K562 (cell line): ENCODE data around the gene SPRED2. TPM values are rescaled to one million over a fixed set of nuclear protein-coding genes. Genes with fewer than 3 reads are reported as not detected.
A peak's percentile ranks its signal among the peaks of the same experiment; 100 is the strongest.

Experiments used
- ATF1 ChIP-seq, 2 experiments: fragments of 450-650 bp in 1 of 2; IDR thresholded peaks; 2 replicates each; pipeline ENCODE4 v1.6.1; 2016; ENCODE audit warnings: missing compliant biosample characterization in 1 of 2, missing genetic modification characterization in 1 of 2
- CHD2 ChIP-seq: IDR thresholded peaks from 2 replicates; pipeline ENCODE4 v1.6.1; 2011; ENCODE audit warnings: low read depth, low read length
- EGR1 ChIP-seq: fragments of 450-650 bp; conservative IDR thresholded peaks from 2 replicates; pipeline ENCODE4 v1.6.1; 2017; ENCODE audit warnings: mild to moderate bottlenecking
- ETV6 ChIP-seq, 3 experiments: fragments of 150-350 bp in 1 of 3; sonication (generic) in 1 of 3; formaldehyde crosslinking in 1 of 3; IDR thresholded peaks; 2 replicates each; pipeline versions ENCODE4 v1.6.1 to v1.8.0; 2014 to 2022; ENCODE audit warnings: borderline replicate concordance in 2 of 3, low read depth in 2 of 3, antibody characterized with exemption in 1 of 3, low read length in 1 of 3, mild to moderate bottlenecking in 1 of 3, missing genetic modification reagents in 1 of 3
- PML ChIP-seq: IDR thresholded peaks from 2 replicates; pipeline ENCODE4 v1.6.1; 2012; ENCODE audit warnings: low read length, inconsistent platforms
- SREBF1 ChIP-seq: fragments of 150-350 bp; IDR thresholded peaks from 2 replicates; pipeline ENCODE4 v1.6.1; 2014; ENCODE audit warnings: antibody characterized with exemption, low read depth, low read length, borderline replicate concordance
- WHSC1 ChIP-seq: IDR thresholded peaks from one replicate; pipeline ENCODE4 v1.6.1; 2012; ENCODE audit warnings: low read length, control low read depth, inconsistent platforms
- YY1 ChIP-seq, 3 experiments: IDR thresholded peaks; 2 replicates each; pipeline ENCODE4 v1.6.1; 2011; ENCODE audit warnings: low read length in 2 of 3, mild to moderate bottlenecking in 2 of 3, moderate library complexity in 2 of 3, borderline replicate concordance in 1 of 3, control low read depth in 1 of 3, low read depth in 1 of 3; ENCODE audit not compliant: insufficient read depth in 3 of 3, insufficient replicate concordance in 2 of 3, control insufficient read depth in 1 of 3, insufficient read length in 1 of 3; ENCODE audit errors: extremely low read depth in 1 of 3
- ZBTB40 ChIP-seq, 2 experiments: fragments of 450-650 bp in 1 of 2; sonication (generic) in 1 of 2; formaldehyde crosslinking in 1 of 2; IDR thresholded peaks; 2 replicates each; pipeline versions ENCODE4 v1.7.1 to v1.9.0; 2016 to 2022; ENCODE audit warnings: inconsistent platforms in 1 of 2, mild to moderate bottlenecking in 1 of 2, missing genetic modification reagents in 1 of 2
- ZBTB8A ChIP-seq: fragments of 450-650 bp; IDR thresholded peaks from 2 replicates; pipeline ENCODE4 v1.6.1; 2018; ENCODE audit warnings: mild to moderate bottlenecking, moderate library complexity; ENCODE audit not compliant: partially characterized antibody
- ZNF639 ChIP-seq, 2 experiments: fragments of 200-800 bp in 1 of 2; sonication (Bioruptor generic) in 1 of 2; sonication (generic) in 1 of 2; formaldehyde crosslinking in 1 of 2; IDR thresholded peaks in 1 of 2; conservative IDR thresholded peaks in 1 of 2; 2 replicates each; pipeline versions ENCODE4 v1.5.0 to v1.6.1; 2016 to 2020; ENCODE audit warnings: missing compliant biosample characterization in 1 of 2, missing genetic modification characterization in 1 of 2, missing genetic modification reagents in 1 of 2
- polyA plus RNA-seq, 8 experiments: library from polyadenylated mRNA; depleted of rRNA in 4 of 8; stranded (reverse) in 5 of 8; unstranded in 3 of 8; fragments of >200 nt; fragmentation: Nextera tagmentation in 2 of 8; fragmentation: Illumina TruSeq in 1 of 8; extraction: Ambion mirVana in 2 of 8; extraction: Trizol in 1 of 8; gene quantifications; 2 replicates each; pipeline versions ENCODE4 v1.2.1 to v1.2.3, GENCODE V29; 2011 to 2014; ENCODE audit warnings: inconsistent platforms in 1 of 8, missing spikeins in 1 of 8
- total RNA-seq, 7 experiments: library from RNA; depleted of rRNA in 6 of 7; stranded (reverse); fragments of >200 nt in 6 of 7; fragmentation: Illumina TruSeq in 2 of 7; extraction: Trizol in 2 of 7; gene quantifications; 2 replicates each; pipeline versions ENCODE4 v1.2.1 to v1.2.3, GENCODE V29; 2011 to 2021; ENCODE audit warnings: low replicate concordance in 1 of 7

Gene SPRED2
- total and polyA plus RNA-seq, 9 of the 15 experiments (the other 6 are each of a cell fraction or from before 2014, with no cell fraction given), result 4.6 to 50.8 (median 14.1) TPM

GRCh38 chr2:65377556-65378192 lies 54.7 kb downstream of the SPRED2 start (continued):
- TF ChIP-seq PML (no peak), ETV6 (IDR thresholded peaks at IDR 0.05; ENCODE audit: borderline replicate concordance in 1 of 2, low read depth in 2 of 2, low read length in 1 of 2) (no peak), ETV6 (CRISPR knock-in tag; IDR thresholded peaks at IDR 0.05; ENCODE audit: borderline replicate concordance) (no peak), ATF1 (CRISPR knock-in tag; IDR thresholded peaks at IDR 0.05) (no peak), ATF1 (tag; IDR thresholded peaks at IDR 0.05) (no peak), EGR1 (peak; percentile 67), ZNF639 (CRISPR knock-in tag; conservative IDR thresholded peaks at IDR 0.05 in 1 of 2, IDR thresholded peaks at IDR 0.05 in 1 of 2) (no peak), WHSC1 (no peak), YY1 (IDR thresholded peaks at IDR 0.05; ENCODE audit: borderline replicate concordance in 1 of 3, control insufficient read depth in 1 of 3, extremely low read depth in 1 of 3, insufficient read depth in 3 of 3, insufficient read length in 1 of 3, insufficient replicate concordance in 2 of 3, low read depth in 1 of 3, low read length in 2 of 3) (no peak), ZBTB8A (no peak), ZBTB40 (IDR thresholded peaks at IDR 0.05) (no peak), ZBTB40 (CRISPR knock-in tag; IDR thresholded peaks at IDR 0.05) (no peak), SREBF1 (no peak), CHD2 (no peak)
